Activated T-cell treated with anti-CD3 and anti-CD28 coated beads for 24 hours (primary cell): ENCODE data around the gene NRXN3.

ENCODE experiments used
- DNase-seq: peaks from one replicate; pipeline ENCODE4 v3.0.0-alpha.2; 2020; ENCODE audit warnings: low read depth

NRXN3 gene

DNA sequence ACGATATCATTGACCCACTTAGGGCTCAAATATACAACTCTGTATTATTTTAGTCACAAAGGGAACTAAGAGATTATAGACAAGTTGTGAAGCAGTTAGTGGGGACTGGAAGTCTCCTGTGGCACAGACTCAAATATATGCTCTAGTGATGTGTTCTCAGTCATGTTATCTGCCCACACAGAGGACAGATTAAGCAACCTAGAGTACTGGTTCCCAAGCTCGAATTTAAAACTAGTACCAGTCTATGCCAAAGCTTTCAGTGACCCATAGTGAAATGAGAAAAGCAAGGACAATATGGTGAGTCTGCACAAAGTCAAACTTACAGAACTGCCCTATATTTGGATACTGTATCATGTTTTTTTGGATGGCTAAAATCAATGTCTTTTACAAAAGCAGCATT is 1651.9 kb downstream of the NRXN3 start:
- no peak for DNase-seq

DNA sequence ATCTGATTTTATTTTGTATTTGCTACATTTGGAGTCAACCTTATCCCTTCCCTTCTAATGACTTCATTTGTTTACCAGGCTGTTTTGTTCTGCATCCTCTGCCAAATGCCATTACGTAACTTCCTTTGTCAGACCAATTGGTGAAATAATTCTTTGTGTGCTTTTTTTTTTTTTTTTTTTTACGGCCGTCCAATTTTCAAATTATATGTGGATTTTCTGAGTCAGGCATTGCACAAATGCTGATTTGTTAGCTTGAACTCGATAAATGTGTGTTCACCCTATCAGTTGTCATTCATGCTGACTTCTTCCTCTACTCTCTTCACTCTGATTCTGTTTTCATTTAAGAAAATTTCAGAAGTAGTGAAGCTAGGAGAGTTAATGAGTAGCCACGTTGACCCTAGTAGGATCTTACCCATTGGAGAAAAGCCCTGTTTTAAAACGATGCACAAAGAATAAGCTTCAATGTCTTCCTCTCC is 1654.9 kb downstream of the NRXN3 start:
- no peak for DNase-seq

DNA sequence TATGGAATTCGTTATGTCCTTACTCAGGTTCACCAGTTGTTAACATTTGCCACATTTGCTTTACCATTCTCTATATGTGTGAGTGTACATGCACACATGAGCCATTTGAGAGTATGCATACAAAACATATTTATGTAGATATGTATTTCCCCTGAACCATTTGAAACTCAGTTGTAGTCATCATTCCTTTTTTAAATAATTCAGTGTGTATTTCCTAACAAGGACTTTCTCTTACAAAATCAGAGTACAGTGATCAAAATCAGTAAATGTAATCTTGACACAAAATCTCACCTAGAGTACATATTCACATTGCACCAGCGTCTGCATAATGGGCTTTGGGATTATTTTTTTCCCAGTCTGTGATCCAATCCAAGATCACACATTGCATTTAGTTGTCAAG is 1656.2 kb downstream of the NRXN3 start:
- DNase-seq, result no peak

DNA sequence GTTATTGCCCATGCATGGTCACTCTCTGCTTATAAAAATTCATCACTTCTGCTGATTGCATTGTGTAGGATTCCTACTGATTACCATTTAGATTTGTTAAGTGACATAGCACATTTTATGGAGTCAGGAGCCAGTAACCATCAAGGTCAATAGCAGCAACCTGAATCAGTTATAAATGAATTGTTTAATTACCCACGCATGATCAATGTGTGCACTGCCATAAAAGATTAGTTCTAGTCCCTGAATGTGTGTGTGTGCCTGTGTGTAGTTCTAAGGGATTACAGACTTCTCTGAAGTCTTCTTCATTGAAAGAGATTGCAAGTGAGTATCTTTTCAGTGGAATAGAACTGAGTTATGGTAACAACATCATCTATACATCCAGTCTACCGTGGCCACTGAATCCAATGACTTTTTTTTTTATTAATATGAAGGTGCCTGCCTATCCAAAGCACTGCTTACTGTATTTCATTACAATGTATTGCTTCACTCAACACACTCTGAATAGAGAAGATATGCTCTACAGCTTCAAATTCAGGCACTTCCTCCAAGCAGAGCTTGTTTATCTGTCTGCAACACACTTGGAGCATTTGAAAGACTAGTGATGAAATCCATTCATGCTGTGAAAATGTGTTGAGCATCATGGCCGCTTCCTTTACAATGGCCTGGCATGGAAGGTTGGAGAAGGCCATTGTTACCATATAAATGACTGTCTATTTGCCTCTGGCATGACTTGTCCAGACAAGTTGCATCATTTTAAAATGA is 1659.4 kb downstream of the NRXN3 start:
- no peak for DNase-seq

DNA sequence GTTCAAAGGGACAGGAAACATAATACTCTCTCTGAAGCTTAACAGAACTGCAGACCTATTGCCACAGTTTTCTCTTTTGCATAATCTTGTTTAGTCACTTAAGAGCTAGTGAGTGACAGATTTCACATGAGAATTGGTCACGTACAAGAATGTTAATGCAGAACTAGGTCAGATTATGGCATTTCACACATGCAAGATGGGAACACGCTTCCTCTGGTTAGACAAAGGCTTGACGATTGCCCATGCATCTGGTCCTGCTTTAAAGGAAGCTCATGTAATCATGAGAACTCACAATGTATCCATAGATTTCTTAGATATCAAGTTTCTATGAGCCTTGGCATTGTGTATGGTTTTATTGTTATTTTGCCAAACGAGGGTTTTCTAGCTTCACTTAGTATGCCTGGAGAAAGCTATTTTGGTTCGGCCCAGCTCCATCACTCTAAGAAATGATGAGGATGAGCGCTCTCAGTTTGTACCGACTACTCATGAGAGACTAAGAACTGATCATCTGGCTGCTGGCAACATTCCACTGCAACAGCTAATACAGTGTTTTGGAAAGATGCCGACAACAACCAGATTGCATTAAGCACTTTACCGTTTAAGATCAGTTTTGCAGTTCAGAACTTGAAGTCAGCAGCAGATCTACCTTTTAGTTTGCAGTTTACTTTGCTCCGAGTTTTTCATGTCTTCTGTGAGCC is 1661.2 kb downstream of the NRXN3 start:
- no peak for DNase-seq

DNA sequence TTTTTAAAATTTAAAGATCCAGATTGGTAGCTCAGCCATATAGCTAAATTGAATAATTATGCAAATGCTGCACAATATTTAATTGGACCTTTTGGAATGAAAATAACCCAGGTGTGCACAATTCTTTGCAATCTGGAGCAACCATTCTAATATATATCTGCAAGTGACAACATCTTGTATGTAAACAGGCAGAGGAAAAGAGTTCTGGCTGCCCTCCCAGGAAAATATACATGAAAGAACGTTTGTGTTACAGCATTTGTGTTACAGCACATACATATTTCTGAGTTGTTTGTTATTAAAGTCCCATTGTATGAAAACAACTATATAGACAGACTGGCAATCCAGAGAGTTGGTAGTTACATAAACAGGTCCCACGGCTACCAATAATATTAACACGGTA is 1663.6 kb downstream of the NRXN3 start:
- no peak for DNase-seq

DNA sequence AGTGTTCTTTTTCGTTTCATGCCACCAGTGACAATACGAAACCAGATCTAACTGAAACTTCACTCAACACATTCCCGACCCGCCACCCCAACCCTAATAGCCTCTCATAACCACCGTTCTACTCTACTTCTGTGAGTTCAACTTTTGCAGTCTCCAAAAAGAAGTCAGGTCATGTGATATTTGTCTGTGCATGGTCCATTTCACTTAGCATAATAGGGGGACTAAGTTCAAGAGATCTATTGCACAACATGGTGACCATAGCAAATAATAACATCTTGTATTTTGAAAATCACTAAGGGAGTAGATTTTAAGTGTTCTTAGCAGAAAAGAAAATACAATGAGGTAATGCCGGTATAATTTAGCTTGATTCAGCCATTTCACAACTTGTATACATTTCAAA is 1664.7 kb downstream of the NRXN3 start:
- DNase-seq, result no peak

DNA sequence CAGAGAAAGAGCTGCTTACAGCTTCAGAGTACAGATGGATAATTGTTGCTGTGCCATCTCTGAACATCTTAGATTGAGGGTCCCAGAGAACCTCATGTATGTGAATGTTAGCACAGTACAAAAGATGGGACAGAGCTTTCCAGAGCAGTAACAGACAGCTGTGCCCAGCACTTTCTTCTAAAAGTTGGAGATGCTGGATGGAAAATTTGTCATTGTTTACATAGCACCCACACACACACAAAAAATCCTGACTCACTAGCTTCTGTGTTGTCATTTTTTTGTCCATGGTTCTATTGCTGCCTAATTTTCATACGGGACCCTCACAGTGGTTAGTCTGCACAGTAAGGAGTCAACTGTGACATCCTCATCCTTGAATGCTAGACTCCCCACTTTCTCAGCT is 1666.4 kb downstream of the NRXN3 start:
- no peak for DNase-seq

DNA sequence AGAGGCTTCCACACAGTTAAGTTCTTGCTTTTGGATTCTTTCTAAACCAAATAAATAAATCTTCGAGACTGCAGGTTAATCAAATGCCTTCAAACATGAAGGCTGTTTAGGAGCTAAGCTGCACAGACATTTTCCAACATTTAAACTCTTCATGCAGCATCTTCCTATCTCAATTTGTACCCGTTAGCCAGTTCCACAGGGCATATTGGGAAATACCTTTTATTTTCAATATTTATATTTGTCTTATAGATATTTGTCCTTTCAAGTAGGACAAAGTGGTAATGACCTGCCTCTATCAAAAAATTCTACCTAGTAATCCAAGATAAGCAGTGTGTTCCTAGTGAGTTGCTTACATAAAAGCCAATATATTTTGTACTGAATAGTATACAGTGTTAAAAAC is 1667.5 kb downstream of the NRXN3 start:
- DNase-seq, result no peak

DNA sequence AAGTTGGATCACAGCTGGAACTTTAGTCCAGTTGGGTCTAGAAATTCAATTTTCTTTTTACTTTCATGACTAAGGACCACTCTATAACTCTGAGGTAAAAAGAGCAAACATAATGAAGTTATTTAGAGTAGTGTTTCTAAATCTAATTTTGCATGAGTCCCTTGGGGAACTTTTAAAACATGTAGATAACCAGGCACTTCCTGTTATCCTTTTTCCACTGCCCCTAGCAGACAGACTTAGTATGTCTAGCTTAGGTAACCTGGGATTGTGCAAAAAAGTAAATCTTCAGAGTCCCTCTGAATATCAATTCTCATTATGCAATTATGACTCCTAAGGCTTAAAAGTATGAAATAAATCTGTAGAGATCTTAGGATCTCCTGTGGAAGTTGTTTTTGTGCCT is 1669.9 kb downstream of the NRXN3 start:
- no peak for DNase-seq

DNA sequence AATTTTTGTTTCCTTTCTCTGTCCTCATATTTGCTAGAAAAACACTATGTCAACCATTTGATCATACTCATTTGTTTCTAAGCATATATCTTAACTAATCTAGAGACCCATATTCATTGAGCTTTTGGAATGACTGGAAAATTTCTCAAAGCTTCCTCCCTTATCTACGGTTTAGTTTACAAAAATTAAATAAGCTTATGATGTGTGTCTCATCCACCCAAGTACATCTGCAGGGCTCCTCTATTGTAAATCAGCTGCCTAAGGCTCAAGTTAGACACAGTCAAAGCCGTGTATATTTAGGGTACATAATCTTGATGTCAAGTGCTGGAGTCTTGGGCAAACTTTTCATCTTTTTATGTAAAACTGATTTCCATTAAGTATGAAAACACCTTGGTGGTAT is 1670.7 kb downstream of the NRXN3 start:
- DNase-seq, result no peak

DNA sequence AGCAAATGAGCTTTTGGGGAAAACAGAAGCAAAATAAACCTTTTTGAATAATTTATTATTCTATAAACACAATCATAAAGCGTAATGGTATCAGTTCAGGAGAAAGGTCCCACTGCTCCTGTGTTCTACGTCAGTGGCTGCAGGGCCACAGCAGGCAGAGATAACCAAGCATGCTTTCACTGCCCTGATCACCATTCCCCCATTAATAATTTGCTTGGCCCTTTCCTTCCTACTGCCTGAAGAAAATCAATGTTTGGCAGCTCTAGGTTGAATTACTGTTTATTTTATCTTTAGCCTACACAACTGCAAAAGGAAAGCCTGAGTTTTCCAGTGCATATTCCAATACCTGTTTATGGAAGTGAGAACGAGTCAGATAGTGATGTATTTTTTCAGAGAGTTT is 1671.3 kb downstream of the NRXN3 start:
- DNase-seq, result no peak

DNA sequence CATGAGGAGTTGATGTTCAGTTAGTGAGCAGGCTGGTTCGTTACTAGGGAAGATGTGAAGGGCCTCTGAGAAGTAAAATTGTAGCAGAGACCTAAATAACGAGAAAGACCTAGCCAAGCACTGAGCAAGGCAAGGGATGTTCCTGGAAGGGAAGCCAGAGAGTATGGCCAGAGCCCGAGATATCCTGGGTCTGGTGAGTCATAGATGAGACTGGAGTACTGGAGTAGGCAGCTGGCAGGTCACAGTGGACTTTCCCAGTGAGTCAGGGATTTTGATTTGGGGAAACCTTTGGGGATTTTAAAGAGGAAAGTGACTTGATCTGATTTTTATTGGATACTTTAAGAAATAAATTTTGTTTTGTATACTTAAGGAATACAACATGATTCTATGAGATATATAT is 1672.1 kb downstream of the NRXN3 start:
- DNase-seq, result no peak

DNA sequence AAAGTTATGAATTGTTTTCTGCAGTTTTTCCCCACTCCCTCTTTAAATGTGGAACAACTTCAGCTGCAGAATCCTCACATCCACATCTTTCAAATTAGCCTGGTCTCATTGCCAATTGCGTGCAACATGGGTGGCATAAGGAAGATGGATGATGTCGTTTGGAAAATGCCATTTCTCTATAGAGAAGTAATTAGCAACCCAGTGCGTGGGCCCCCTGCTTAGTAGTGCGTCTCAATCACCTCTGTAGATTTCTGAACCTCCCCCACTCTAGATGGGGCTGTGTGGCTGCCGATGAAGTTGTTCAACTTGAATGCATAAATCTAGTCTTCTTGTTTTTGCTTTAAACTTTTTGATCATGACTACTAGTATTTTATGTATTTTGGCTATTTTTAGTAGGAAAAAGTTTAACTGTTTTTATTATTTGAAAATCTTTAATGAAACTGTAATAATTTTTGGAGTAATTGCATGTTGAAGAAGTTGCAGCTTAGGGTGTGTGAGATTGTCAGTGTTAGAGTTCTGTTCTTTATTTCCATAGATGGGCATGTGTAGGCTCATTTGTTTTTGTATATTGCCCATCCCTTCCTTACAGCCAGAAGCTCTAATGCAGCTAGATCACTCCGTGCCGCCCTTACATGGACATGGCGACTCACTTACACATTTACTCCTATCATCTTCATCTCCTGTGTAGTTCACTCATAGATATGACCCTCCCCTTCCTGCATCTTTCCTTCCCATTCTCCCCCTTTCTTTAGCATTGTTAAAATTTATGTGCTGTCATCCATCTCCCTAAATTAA is 1683.0 kb downstream of the NRXN3 start:
- no peak for DNase-seq

DNA sequence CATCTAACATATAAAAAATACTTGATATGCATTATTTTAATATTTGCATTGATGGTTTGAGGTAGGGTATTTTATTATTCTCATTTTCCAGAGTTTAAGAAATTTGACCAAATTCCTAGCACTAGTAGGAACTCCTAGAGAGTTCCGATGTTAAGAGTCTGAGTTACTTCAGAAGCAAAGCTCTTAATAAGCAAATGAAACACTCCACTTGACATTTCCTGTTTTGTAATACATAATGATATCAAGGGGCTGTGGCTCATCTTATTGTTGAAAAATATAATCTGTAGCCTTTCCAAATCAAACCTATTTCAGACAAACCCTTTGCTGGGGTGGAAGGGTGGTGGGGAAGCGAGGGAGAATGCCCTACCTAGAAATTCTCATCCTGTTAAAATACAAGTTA is 1685.6 kb downstream of the NRXN3 start:
- DNase-seq, result no peak

DNA sequence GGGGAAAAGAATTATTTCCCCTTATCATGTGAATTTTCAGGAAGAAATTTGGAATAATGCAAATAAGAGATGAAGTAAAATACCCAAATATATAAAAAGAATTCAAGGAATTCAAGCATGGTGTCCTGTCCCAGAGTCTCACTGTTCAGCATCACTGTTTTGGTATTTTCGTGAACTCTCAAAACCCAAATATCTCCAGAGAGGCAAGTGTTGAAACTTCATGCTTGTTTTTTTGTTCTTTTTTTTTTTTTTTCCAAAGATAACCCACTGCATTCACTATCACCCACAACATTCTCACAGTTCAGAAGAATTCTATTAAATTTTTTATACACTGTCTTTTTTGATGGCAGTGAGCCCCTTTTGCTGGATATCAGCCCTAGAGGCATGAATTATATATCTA is 1686.2 kb downstream of the NRXN3 start:
- no peak for DNase-seq

DNA sequence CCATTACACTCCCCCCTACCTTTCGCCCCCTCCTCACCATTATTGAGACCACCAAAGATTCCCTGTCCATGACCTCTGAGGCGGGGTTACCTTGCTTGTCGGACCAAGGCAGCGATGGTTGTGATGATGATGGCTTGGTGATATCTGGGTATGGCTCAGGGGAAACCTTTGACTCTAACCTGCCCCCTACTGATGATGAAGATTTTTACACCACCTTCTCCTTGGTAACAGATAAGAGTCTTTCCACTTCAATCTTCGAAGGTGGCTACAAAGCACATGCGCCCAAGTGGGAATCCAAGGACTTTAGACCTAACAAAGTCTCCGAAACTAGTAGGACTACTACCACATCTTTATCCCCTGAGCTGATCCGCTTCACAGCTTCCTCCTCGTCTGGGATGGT is 1690.9 kb downstream of the NRXN3 start:
- DNase-seq, result no peak

DNA sequence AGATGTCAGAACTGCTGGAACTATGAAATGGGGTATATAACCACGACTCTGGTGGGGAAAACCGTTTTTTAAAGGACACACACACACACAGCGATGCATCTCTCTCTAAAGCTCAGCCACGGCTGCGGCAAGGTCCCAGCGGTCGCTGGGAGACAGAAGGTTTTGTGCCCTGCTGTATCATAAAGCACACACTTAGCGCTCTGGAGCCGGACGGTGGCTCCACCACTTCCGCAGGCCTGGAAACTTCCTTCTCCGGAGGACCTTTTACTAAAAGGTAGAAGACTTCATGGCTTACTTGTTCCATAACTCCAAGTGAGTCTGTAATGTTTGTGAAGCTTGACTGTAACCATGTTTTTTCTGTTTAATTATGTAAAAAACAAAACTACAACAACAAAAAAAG is 1691.9 kb downstream of the NRXN3 start:
- no peak for DNase-seq

DNA sequence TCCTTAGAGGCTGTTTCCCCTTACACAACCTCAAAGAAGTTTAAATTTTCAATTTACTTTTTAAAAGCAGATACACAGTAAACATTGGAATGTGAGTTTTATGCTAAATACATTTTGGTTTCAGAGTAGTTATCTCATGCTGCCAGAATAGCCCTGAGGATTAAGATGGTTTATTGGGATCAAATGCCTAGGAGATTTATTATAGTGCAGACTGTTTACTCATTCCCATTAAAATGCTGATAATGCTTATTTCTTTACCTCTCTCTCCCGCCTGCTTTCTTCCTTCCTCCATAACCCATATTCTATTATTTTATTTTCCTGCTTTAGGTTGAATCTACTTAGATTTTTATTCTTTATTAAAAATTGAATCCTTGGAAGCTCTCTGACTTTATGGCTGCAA is 1701.0 kb downstream of the NRXN3 start:
- DNase-seq, result no peak

DNA sequence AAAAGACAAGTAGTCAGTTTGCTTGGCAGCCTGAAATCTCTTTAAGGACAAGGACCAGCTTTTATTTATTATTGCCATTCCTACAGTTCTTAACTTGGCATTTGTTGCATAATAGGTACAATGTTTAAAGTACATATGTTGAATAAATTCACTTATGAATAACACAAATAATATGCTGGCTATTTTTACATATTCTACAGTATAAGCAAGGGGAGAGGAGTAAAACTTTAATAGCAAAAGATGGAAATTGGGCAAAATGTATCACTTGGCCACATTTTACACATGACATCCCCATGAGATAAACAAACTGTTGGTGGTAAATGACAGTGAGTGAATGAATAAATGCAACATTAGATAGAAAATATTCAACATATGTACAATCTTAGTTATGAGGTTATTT is 1708.1 kb downstream of the NRXN3 start:
- DNase-seq, result no peak

DNA sequence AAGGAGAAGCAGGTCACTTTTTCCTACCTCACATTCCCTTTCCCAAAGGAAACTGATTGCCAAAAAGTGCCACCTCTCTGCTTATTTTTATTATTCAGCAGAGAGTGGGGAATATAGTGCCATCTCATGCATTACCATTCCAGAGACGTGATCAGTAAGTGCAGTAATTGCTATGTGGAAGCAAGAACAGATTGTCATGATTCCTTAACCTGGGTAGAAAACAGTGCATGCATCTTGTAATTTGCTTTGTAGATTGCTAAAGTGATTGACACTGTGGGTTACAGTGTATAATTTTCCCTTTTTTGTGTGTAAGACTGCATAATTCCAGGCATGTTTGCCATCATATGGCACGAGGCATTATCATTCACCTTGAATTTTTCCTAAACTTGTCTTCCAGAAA is 1708.6 kb downstream of the NRXN3 start:
- no peak for DNase-seq

DNA sequence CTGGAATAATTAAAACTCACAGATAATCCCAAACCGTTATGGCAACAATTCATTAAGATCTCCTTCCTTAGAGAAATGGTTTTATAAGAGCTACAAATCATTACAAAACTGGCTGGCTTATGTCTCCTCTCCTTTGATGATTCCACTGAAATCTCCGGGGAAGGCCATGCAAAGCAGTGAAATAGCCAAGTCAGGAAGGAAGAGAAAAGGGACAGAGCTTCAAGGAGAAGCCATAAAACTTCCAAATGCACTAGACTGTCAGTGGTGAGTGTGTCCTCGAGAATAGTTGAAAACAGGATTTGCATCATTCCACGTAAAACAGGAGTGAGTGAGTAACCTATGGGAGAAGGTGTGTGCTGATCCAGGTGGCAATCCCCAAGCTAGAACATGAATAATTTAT is 1711.1 kb downstream of the NRXN3 start:
- no peak for DNase-seq

DNA sequence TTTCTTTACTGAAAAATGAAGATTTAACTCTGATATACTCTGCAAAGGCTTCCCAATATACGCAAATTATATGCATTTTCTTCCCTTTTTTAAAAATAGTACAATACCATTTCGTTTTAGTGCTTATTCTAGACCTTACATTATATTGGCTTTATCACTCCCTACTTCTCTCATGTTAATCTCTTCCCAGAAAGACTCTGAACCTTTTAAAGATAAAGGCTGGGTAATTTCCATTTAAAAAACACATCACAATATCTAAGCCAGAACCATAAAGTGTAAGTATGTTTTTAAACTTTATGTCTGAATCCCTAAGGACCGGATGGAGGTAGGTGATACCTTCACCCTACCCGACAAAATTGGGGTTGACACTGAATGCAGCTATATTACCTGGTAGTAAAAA is 1720.4 kb downstream of the NRXN3 start:
- no peak for DNase-seq
